Activated effector memory CD4-positive, alpha-beta T cell treated with anti-CD3 and anti-CD28 coated beads, Interleukin-2, amount 50 U/mL, for 16 hours (primary cell): ENCODE measurements around the gene KCNK15.
"Not testable (repeated sequence)": the region's sequence is repeated elsewhere in the genome, so short reads cannot be mapped to it uniquely, and the experiment has no call there.

ENCODE experiments used
- DNase-seq: peaks from one replicate; pipeline ENCODE4 v3.0.0-alpha.2; 2020

The KCNK15 gene

GRCh38 chr20:44745598-44746366, at the start of gene KCNK15:
KCNK15 (plus strand) TSS chr20:44745865; CDS start chr20:44745911, 46 bp downstream.
- peak; percentile 78 for DNase-seq

DNA sequence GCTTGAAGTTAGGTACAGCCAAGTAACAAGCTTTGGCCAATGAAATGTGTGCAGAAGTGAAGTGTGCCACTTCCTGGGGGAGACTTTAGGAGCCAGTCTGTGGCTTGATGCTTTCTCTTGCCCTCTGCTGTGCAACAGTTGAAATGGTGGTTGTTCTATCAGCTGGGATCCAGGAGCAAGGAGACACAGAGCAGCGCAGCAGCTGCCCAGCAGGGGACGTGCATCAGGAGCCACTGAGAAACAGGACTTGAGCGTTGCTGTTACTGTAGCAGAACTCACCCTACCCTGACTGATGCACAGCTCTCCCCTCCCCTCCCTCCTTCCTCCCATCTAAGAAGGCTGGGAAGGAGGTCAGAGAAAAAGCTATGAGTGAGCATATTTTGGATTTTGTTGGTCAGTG, 49.4 kb upstream of the KCNK15 start:
- no peak for DNase-seq

- not testable (repeated sequence) for DNase-seq
Observed at GRCh38 chr20:44697041-44697440, 48.6 kb upstream of the KCNK15 start.

DNA sequence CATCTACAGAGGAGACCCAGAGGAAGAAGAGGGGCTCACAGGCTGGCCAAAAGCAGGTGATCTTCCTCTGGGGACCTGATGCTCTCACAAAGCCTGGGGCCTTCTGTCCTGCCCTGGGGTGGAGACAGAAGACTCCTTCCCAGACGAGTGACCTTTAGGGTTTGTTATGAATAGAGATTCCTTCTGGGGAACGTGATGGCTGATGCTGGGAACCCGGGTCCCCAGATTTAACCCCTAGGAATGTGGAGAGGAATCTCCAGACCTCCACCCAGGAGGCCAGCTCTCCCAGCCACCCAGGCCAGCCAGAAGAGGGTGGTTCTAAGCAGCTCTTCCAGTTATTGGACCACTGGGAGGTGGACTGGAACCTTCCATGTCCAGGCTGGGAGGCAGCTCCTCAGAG, 47.3 kb upstream of the KCNK15 start:
- no peak for DNase-seq

DNA sequence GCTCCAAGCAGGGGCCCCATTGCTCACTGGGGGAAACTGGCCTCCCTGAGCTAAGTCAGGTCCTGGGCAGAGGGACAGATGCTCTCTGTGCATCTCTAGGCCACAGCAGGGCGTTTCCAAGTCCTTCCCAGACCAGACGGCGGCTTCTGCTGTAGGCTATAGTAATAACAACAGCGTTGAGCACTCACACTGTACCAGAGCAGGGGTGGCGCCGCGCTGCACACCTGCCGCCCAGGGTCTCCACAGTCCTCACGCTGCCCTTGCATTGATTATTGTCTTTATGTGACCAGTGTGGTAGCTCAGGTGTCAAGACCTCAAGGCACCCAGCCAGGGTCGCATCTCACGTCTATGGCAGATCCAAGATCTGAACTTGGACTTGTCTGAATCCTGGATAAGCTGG, 45.4 kb upstream of the KCNK15 start:
- no peak for DNase-seq

GRCh38 chr20:44701118-44701857, 44.4 kb upstream of the KCNK15 start:
- no peak for DNase-seq

DNA sequence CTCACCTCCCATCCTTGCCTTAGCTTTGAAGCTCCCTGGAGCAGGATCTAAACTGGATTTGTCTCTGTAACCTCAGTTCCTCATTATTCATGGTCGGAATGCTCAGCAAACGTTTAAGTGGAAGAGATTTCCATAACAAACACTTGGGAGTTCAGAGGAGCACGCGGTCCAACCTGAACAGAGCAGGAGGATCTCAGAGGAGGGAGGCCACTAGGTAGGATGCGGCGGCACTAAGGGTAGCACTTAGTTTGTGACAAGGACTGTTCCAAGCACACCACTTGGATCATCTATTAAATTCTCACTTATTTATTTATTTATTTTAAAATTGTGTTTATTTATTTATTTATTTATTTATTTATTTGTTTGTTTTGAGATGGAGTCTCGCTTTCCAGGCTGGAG, 43.8 kb upstream of the KCNK15 start:
- DNase-seq, result no peak

DNA sequence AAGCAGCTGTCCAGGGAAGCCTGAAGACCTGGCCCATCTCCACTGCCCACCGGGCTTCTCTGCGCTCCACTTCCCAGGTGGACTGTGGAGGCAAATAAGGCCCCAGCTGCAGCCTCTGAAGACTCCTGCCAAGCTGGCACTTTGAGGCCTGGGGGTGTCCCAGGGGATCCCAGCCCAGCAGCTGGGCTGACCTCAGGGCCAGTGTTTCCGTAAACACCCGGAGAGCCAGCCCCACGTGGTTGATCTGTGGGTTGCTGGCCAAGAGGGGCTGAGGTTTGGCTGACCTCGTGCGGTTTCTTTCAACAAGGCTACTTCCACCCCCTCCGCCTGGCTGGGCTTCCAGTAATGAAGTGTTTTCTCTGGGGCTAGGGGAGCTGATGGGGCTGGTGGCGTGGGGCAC, 42.9 kb upstream of the KCNK15 start:
- no peak for DNase-seq

DNA sequence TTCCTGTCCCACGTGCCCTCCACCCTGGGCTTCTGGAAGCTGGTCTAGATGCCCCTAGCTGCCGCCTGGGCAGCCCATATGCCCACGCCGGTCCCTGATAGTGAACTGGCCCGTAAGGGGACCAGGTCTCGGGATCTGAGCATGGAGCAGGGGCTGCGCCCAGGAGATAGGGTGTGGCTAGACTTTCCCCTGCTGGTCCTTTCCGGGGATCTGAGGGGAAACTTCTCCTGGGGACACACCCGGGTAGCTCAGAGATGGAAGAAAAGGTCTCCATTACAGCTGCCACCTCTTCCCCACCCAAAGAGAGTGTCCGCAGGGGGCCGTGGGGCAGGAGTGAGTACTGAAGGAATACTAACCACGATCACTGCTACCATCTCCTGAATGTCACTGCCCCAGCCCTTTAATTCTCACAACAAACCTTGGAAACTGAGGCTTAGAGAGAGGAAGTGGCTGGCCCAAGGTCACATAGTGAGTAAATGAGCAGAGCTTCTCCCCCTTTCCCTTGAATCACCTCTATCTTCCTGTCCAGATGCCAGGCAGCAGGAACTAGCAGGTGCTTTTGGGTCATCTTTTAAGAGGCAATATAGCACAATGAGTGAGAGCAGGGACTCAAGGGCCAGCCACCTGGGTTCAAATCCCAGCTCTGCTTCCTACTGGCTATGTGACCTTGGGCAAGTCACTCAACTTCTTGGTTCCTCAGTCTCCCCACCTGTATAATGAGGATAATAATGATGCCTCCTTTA, 42.3 kb upstream of the KCNK15 start:
- no peak for DNase-seq

GRCh38 chr20:44703956-44704488, 41.6 kb upstream of the KCNK15 start:
- DNase-seq, result no peak

DNA sequence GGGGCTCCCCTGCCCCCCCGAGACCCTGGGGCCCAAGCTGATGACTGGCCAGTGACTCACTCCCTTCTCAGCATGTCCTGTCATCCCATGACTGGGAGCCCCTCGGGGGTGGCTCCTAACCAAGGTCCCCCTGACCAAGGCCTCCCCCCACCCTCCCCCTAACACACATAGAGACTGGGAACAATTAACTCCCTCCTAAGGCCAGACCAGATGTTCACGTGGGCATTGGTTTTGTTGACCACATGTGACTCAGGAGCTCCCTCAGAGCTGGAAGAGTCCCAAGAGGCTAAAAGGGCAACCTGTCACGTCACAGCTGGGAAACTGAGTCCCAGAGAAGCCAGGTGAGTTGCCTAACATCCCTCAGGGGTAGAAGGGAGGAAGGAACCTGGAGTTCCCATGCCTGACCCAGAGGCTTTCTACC, 41.1 kb upstream of the KCNK15 start:
- DNase-seq, result no peak

DNA sequence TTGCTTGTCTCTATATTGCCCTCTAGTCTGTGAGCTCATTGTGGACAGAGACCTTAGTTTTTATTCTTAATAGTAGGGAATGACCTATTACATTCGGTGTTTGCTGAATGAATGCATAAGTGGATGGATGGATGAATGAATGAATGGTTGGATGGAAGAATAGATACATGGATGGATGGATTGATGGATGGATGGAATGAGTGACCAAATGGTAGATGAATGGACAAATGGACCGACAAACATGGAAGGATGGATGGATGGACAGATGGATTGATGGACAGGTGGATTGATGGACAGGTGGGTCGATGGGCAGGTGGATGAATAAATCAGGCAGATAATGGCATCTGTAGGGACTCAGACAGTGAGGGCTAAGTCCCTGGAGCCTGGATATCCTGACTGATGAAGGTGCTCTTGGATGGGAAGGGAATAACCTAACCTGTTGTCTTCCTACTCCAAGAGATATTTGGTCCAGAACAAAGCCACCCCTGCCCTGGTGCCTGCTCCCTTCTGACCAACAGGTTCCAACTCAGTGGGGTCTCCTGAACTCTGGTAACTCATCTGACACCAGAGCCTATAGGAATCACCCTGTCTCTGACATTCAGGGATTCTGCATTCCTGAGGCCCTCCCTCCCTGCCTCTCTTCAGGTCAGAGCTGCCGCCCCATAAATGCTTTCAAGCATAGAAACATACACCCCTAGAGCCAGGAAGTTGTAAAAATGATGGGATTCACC, 40.1 kb upstream of the KCNK15 start:
- no peak for DNase-seq

- no peak for DNase-seq
Observed at GRCh38 chr20:44706301-44707017, 39.2 kb upstream of the KCNK15 start.

DNA sequence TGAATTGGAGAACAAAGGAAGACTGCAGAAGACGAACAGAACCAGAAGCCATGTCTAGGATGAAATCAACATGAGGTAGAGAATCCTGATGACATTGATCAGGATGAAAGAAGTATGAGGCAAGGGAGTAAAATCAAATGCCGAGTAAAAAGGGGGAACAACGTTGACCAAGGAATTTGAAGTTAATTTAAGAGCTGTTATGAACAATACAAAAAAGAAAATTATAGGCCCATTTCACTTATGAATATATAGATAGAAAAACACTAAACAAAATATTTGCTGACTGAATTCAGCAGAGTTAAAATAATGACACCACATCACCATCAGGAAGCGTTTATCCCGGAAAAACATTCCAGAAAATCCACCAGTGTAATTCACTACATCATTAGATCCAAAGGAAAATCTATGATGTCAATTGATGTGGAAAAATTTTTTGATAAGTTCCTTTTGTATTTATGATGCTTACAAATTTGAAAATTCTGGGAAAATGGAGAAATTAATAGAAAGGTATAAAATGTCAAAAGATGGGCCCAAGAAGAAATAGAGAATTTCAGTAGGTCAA, 38.6 kb upstream of the KCNK15 start:
- no peak for DNase-seq

GRCh38 chr20:44709380-44709779, 36.3 kb upstream of the KCNK15 start:
- no peak for DNase-seq

DNA sequence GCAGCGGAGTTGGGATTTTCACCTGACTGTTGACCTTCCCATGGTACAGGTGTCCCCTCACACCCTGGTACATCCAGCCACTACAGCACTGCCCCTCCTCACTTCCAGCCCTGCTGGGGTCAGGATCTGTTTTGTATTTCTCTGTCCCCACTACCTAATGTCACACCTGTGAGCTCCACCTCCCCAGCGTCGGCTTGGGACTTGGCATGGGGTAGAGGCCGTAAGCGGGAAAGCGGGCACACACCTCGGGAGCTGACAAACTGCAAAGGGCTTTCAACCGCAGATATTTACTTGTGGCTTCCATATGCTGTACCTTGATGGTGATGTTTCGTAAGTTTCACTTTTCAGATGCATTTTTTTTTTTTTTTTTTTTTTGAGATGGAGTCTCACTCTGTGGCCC, 35.9 kb upstream of the KCNK15 start:
- DNase-seq, result no peak

- DNase-seq, result no peak
Observed at GRCh38 chr20:44711237-44711636, 34.4 kb upstream of the KCNK15 start.

- no peak for DNase-seq
Observed at GRCh38 chr20:44714102-44714700, 31.5 kb upstream of the KCNK15 start.

- DNase-seq, result no peak
Observed at GRCh38 chr20:44714701-44715498, 30.8 kb upstream of the KCNK15 start, which contains the start of gene CCN5. CCN5 (plus strand) TSS chr20:44715369; CDS start chr20:44715391, 22 bp downstream.
